Gastroesophageal sphincter (tissue), 4 donors: ENCODE measurements around the gene ANKS1B. TPM values are rescaled to one million over a fixed set of nuclear protein-coding genes. Genes with fewer than 3 reads are reported as not detected.

Experiments used
- ATAC-seq: fragments of 150-250 bp; one replicate; pipeline ENCODE4 v1.9.1; 2016; ENCODE audit warnings: mild to moderate bottlenecking, moderate library complexity
- H3K27ac ChIP-seq, 4 donors: fragments of 200-600 bp; sonication (generic) in 3 of 4; 1 replicate in 3 of 4; 2 replicates in 1 of 4; pipeline ENCODE4 v1.5.1; 2016 to 2019
- H3K27me3 ChIP-seq: fragments of 200-600 bp; sonication (generic); one replicate; pipeline ENCODE4 v1.5.1; 2019
- H3K36me3 ChIP-seq, 2 donors: fragments of 200-600 bp; sonication (generic); one replicate each; pipeline ENCODE4 v1.5.1; 2019; ENCODE audit warnings: control low read depth in 1 of 2
- H3K4me1 ChIP-seq, 3 donors: fragments of 200-600 bp; sonication (generic); 1 replicate in 2 of 3; 2 replicates in 1 of 3; pipeline ENCODE4 v1.5.1; 2016 to 2019; ENCODE audit warnings: control low read depth in 2 of 3
- H3K4me3 ChIP-seq, 2 donors: fragments of 200-600 bp; sonication (generic); one replicate each; pipeline ENCODE4 v1.5.1; 2019; ENCODE audit warnings: mild to moderate bottlenecking in 1 of 2, moderate library complexity in 1 of 2
- H3K9me3 ChIP-seq, 3 donors: fragments of 200-600 bp; sonication (generic); one replicate each; pipeline ENCODE4 v1.5.1; 2017 to 2019; ENCODE audit warnings: control low read depth in 2 of 3
- EP300 ChIP-seq: sonication (generic); formaldehyde crosslinking; IDR thresholded peaks from one replicate; pipeline ENCODE4 v1.6.1; 2017; ENCODE audit warnings: antibody characterized with exemption, mild to moderate bottlenecking
- POLR2A ChIP-seq, 2 donors: fragments of 450-650 bp; IDR thresholded peaks; one replicate each; pipeline ENCODE4 v1.6.1; 2017; ENCODE audit warnings: antibody characterized with exemption in 2 of 2, mild to moderate bottlenecking in 2 of 2, moderate library complexity in 1 of 2
- POLR2AphosphoS5 ChIP-seq: sonication (generic); formaldehyde crosslinking; IDR thresholded peaks from one replicate; pipeline ENCODE4 v1.6.1; 2017; ENCODE audit warnings: antibody characterized with exemption
- WGBS, 2 donors: methylation state at CpG; one replicate each; pipeline ENCODE4 v1.1.5; 2018; ENCODE audit warnings: low coverage in 1 of 2; 5-methylcytosine and 5-hydroxymethylcytosine counted together
- total RNA-seq, 4 donors: library from RNA; depleted of rRNA; stranded (reverse); fragments of >200 nt; gene quantifications; one replicate each; pipeline ENCODE4 v1.1.0, GENCODE V29; 2016
- TF ChIP-seq, protein P1 (sequence below), 4 experiments: fragments of 200-600 bp in 2 of 4; fragments of 450-650 bp in 2 of 4; sonication (generic) in 1 of 4; IDR thresholded peaks; one replicate each; pipeline ENCODE4 v1.5.1; 2017 to 2019; ENCODE audit warnings: antibody characterized with exemption in 4 of 4, mild to moderate bottlenecking in 2 of 4, moderate library complexity in 2 of 4

ANKS1B gene
- total RNA-seq, 4 donors from 2014 or later, result 9.9 to 31.1 (median 21.4) TPM

DNA sequence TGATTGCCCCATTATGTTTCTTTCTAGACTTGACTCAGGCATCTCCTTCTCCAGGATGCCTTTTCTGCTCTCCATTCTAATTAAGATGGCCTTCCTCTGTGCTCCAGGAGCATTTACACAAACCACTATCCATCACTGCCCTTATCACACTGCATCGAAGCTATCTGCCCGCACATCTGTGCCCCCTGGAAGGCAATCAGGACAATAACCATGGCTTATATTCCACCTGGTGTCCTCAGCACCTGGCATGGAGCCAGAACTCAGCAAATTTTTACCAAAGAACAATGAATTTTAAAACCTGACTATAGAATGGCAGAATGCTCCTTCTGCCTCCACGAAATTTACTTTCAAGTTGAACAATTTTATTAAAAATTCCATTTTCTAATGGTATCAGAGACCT, 873.9 kb downstream of the ANKS1B start:
- Histone ChIP-seq H3K4me1 (no peaks in the 10 kb centered on the region), H3K36me3 (no peaks in the 10 kb centered on the region), H3K4me3 (no peak overlapping the region), H3K9me3 (no peaks in the 10 kb centered on the region), H3K27ac (no peak overlapping the region), H3K27me3 (no peaks in the 10 kb centered on the region)
- WGBS, 2 donors, result 73 to 88% methylated on average over 3 of the region's 3 CpGs
- TF ChIP-seq POLR2A (IDR thresholded peaks at IDR 0.05), result no peak
- TF ChIP-seq, protein P1, sequence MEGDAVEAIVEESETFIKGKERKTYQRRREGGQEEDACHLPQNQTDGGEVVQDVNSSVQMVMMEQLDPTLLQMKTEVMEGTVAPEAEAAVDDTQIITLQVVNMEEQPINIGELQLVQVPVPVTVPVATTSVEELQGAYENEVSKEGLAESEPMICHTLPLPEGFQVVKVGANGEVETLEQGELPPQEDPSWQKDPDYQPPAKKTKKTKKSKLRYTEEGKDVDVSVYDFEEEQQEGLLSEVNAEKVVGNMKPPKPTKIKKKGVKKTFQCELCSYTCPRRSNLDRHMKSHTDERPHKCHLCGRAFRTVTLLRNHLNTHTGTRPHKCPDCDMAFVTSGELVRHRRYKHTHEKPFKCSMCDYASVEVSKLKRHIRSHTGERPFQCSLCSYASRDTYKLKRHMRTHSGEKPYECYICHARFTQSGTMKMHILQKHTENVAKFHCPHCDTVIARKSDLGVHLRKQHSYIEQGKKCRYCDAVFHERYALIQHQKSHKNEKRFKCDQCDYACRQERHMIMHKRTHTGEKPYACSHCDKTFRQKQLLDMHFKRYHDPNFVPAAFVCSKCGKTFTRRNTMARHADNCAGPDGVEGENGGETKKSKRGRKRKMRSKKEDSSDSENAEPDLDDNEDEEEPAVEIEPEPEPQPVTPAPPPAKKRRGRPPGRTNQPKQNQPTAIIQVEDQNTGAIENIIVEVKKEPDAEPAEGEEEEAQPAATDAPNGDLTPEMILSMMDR (IDR thresholded peaks at IDR 0.05), result no peak
- no peak for TF ChIP-seq EP300
- TF ChIP-seq POLR2AphosphoS5, result no peak
- ATAC-seq, result no peak

DNA sequence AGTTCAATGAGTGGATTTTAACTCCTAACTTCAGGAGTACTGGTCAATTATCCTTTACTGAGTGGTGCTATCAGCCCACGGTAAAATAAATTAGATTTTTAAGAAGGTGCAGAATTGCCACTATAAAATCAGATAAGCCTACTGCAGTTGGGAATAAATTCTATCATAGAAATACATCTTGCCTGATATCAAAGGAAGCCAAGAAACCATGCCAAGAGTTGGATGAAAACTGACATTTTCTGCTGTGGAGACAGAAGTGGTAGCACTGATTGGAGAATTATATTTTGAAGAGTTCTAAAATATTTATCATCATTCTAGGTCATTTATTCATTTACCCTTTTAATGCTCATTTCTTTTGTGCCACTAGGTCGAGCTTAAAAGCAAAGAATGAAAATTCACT, 874.5 kb downstream of the ANKS1B start:
- H3K36me3 ChIP-seq, result no peaks in the 10 kb centered on the region
- no peak for ATAC-seq
- no peaks in the 10 kb centered on the region for H3K27me3 ChIP-seq
- H3K4me1 ChIP-seq, result no peaks in the 10 kb centered on the region
- TF ChIP-seq EP300, result no peak
- no peak for TF ChIP-seq POLR2AphosphoS5
- TF ChIP-seq POLR2A (IDR thresholded peaks at IDR 0.05), result no peak
- TF ChIP-seq, protein P1 (IDR thresholded peaks at IDR 0.05), result no peak
- no peak overlapping the region for H3K27ac ChIP-seq
- WGBS, 2 donors, result 73 to 76% methylated on average over 2 of the region's 2 CpGs
- no peaks in the 10 kb centered on the region for H3K9me3 ChIP-seq
- H3K4me3 ChIP-seq, result no peak overlapping the region

DNA sequence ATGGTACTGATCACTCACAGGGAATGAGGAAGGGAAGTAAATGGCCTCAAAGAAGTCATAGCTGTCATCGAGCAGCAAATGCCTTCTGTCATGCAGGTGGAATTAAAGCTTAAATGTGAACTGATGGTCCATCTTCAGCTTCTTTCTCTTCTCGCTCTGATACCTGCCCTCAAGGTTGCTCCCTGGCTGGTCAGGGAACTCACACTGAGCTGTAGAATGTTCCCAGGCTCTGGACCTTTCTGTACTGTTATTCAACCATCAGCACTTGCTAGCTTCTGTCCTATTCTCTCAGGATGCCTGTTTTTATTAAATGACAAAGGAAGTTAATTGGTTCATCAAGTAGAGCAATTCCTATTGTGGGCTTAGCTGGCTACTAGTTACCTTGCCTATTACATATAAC, 875.8 kb downstream of the ANKS1B start:
- H3K27me3 ChIP-seq, result no peaks in the 10 kb centered on the region
- no peak for ATAC-seq
- H3K27ac ChIP-seq, result no peak overlapping the region
- H3K9me3 ChIP-seq, result no peaks in the 10 kb centered on the region
- WGBS, 2 donors, result 91 to 100% methylated on average over 1 to 2 of the region's 2 CpGs
- no peak overlapping the region for H3K4me3 ChIP-seq
- H3K36me3 ChIP-seq, result no peaks in the 10 kb centered on the region
- no peaks in the 10 kb centered on the region for H3K4me1 ChIP-seq
- TF ChIP-seq, protein P1 (IDR thresholded peaks at IDR 0.05), result no peak

DNA sequence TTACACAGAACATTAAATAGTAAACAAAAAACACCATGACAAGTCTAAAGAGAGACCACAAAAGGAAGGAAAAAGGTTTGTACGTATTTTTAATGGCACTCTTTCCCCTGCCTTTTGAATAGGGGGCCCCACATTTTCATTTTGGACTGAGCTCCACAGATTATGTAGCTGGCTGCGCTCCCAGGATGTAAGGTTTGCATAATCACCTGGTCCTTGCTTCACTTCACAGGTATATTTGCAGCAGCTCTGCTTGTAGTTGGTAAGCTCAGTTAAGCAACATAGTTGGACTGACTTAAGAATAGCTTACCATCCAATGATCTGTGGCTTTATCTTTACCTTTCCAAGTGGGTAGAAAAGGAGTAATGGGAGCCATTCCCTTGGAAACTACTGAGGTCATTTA, 885.0 kb downstream of the ANKS1B start:
- Histone ChIP-seq H3K27me3 (no peaks in the 10 kb centered on the region), H3K4me1 (no peaks in the 10 kb centered on the region), H3K9me3 (no peaks in the 10 kb centered on the region), H3K27ac (no peak overlapping the region), H3K36me3 (no peaks in the 10 kb centered on the region), H3K4me3 (no peak overlapping the region)
- 93 to 95% methylated on average over 2 of the region's 2 CpGs for WGBS, 2 donors
- TF ChIP-seq, protein P1 (IDR thresholded peaks at IDR 0.05), result no peak
- TF ChIP-seq POLR2A (IDR thresholded peaks at IDR 0.05), result no peak
- TF ChIP-seq POLR2AphosphoS5, result no peak
- TF ChIP-seq EP300, result no peak
- no peak for ATAC-seq

DNA sequence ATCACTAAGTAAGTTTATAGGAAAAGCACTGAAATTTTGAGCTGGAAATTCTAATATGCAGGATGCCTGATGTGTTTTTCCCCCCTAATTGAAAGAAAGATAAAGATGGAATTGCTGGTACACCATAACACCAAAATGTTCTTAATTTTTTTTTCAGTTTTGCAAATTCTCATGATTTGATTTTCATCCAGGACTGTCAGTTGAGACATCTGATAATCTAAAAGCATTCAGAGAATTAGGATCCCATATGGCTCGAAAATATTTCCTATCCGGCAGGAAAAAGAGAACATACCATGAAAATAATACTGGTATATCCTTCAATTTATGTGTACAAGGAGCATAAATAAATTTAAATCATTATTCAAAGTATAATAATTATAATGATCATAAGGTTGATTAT, 887.6 kb downstream of the ANKS1B start:
- TF ChIP-seq EP300 (no peak), POLR2AphosphoS5 (no peak), POLR2A (IDR thresholded peaks at IDR 0.05) (no peak)
- TF ChIP-seq, protein P1 (IDR thresholded peaks at IDR 0.05), result no peak
- no peak overlapping the region for H3K27ac ChIP-seq
- no peaks in the 10 kb centered on the region for H3K9me3 ChIP-seq
- no peaks in the 10 kb centered on the region for H3K27me3 ChIP-seq
- H3K4me1 ChIP-seq, result no peaks in the 10 kb centered on the region
- H3K4me3 ChIP-seq, result no peak overlapping the region
- H3K36me3 ChIP-seq, result no peaks in the 10 kb centered on the region
- no peak for ATAC-seq
- WGBS, 2 donors, result 90 to 94% methylated on average over 2 of the region's 2 CpGs
